Measurements from ENCODE around the gene SGMS1. TPM values are rescaled to one million over a fixed set of nuclear protein-coding genes. Genes with fewer than 3 reads are reported as not detected.

Gene SGMS1
- total and polyA plus RNA-seq, 3 donors from 2014 or later, result 30.6 to 90.9 (median 63.2) TPM

DNA sequence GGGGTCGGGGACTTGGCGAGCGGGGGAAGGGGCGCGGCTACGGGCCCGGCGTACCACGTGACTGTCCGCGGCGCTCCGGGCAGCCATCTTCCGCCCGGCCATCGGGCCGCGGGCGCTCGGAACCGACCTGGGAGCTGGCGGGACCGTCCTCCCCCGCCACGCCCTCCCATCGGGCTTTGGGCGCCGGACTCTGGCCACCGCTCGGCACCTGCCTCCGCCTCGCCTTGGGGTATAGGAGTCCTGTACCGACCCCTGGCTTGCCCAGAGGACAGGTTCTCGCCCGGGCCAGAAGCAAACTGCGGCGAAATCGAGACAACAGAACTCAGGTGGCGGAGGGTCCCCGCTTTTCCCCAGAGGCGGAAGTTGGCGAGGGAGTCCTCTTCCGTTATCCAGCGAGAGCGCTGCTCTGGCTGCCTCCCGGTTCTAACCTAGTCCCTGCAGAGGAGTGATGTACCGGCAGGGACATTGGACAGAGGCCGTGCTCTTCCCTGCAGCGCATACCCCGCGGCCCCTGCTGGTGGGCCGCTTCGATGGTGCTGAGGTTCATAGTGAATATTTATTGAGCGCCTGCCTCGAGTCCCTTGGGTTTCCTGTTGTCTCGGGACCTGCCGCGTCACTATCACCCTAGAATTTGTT is 1.2 kb upstream of the SGMS1 start:
- intact Hi-C loops (cut with DNase I; ENCODE audit: low total_unique reads), result loop anchor here (10.0 kb wide), 1 partner anchor 210 kb away; no protein-coding TSS in a partner anchor
- Histone ChIP-seq H3K4me3 (peak overlapping the region; percentile 79 to 96), H3K9me3 (no peaks in the 10 kb centered on the region), H3K27me3 (no peaks in the 10 kb centered on the region), H3K27ac (peak overlapping the region; percentile 99 to 100), H3K36me3 (ENCODE audit: low read depth, missing control alignments) (no peaks in the 10 kb centered on the region), H3K4me1 (peaks cover 6% of the 10 kb centered on the region)
- WGBS, 2 donors, result 0% methylated on average over 10 to 51 of the region's 58 CpGs
- peak; percentile 84 for DNase-seq
- TF ChIP-seq, protein P1, sequence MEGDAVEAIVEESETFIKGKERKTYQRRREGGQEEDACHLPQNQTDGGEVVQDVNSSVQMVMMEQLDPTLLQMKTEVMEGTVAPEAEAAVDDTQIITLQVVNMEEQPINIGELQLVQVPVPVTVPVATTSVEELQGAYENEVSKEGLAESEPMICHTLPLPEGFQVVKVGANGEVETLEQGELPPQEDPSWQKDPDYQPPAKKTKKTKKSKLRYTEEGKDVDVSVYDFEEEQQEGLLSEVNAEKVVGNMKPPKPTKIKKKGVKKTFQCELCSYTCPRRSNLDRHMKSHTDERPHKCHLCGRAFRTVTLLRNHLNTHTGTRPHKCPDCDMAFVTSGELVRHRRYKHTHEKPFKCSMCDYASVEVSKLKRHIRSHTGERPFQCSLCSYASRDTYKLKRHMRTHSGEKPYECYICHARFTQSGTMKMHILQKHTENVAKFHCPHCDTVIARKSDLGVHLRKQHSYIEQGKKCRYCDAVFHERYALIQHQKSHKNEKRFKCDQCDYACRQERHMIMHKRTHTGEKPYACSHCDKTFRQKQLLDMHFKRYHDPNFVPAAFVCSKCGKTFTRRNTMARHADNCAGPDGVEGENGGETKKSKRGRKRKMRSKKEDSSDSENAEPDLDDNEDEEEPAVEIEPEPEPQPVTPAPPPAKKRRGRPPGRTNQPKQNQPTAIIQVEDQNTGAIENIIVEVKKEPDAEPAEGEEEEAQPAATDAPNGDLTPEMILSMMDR (IDR thresholded peaks at IDR 0.05), result peak; percentile 38 to 63 (median 60)
- no peak for TF ChIP-seq POLR2A (IDR thresholded peaks at IDR 0.05)

DNA sequence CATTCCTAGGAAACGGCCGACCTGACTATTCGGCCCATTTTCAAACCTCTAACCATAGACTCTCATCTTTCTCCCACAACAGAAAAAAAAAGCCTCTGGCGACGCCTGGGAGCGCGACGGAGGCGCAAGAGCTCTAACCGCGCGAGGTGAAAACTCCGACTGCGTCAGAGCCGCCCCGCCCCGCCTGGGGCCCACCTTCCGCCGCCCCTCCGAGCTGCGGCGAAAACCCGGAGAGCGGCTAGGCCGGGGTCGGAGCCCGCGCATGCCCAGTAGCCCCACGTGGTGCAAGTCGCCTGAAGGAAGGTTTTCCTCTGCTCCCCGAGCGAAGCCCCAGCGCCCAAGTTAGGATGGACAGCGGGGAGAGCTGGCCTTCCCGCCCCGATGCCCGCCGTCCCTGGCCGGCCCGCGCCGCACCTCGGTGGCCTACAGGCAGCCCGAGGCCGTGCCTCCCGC is 683 bp upstream of the SGMS1 start:
- intact Hi-C loops (cut with DNase I; ENCODE audit: low total_unique reads), result loop anchor here (10.0 kb wide), 1 partner anchor 210 kb away; no protein-coding TSS in a partner anchor
- H3K36me3 ChIP-seq (ENCODE audit: low read depth, missing control alignments), result no peaks in the 10 kb centered on the region

DNA sequence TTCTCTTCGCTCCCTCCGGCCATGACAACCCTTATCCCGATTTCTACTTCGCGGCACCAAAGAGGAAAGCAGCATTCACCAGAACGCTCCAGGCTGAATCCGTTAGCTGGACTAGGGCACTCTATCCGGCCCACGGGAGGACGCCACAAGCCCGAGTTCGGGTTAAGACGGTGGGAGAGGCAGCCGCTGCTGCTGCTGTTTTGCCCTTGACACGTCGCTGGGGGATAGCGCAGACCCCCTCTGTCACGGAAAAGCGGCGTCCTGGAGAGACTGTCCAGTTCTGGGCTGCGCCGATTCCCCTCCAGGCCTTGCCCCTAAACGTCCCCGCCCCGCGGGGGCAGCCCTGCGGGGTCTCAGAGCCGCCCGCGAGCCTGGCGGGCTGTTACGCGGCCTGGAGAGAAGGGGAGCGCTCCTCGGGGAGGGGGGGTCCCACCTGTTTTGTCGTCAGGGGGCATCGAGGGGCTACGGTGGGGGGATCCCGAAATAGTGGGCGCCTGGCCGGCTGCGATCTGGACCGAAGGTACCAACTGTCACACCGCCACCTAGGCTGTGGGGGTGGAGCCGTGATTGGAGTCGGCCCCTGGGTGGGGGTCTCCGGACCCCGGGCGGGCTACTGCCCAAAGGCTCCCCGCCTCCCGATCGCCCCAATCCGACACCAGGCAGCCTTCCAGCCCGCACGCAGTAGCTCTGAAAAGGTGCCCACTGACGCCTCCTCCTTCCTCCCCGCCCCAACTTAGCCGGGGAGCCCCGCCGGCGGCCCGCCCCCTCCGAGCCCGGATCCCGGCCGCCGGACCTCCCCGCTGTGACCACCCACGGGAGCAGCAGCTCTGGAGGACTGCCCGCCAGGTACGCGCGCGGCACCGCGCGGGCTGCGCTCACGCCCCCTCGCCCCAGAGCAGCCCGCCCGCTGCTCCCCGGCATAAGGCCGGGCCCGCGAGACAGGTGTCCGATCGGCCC is 772 bp downstream of the SGMS1 start:
- H3K4me1 ChIP-seq, result peaks cover 6% of the 10 kb centered on the region
- H3K4me3 ChIP-seq, result peak overlapping the region; percentile 79 to 96
- no peak for TF ChIP-seq POLR2A (IDR thresholded peaks at IDR 0.05)
- TF ChIP-seq, protein P1 (IDR thresholded peaks at IDR 0.05), result no peak

More for the DNA sequence above, 683 bp upstream of the SGMS1 start:
- no peaks in the 10 kb centered on the region for H3K9me3 ChIP-seq
- WGBS, 2 donors, result 0 to 1% methylated on average over 16 to 36 of the region's 46 CpGs
- H3K27me3 ChIP-seq, result no peaks in the 10 kb centered on the region
- H3K27ac ChIP-seq, result peak overlapping the region; percentile 99 to 100
- H3K4me3 ChIP-seq, result peak overlapping the region; percentile 79 to 96
- TF ChIP-seq, protein P1 (IDR thresholded peaks at IDR 0.05), result peak in 2 of 3 experiments; percentile 3 to 36
- peak; percentile 13 for TF ChIP-seq POLR2A (IDR thresholded peaks at IDR 0.05)
- peaks cover 6% of the 10 kb centered on the region for H3K4me1 ChIP-seq
- DNase-seq, result peak; percentile 94

DNA sequence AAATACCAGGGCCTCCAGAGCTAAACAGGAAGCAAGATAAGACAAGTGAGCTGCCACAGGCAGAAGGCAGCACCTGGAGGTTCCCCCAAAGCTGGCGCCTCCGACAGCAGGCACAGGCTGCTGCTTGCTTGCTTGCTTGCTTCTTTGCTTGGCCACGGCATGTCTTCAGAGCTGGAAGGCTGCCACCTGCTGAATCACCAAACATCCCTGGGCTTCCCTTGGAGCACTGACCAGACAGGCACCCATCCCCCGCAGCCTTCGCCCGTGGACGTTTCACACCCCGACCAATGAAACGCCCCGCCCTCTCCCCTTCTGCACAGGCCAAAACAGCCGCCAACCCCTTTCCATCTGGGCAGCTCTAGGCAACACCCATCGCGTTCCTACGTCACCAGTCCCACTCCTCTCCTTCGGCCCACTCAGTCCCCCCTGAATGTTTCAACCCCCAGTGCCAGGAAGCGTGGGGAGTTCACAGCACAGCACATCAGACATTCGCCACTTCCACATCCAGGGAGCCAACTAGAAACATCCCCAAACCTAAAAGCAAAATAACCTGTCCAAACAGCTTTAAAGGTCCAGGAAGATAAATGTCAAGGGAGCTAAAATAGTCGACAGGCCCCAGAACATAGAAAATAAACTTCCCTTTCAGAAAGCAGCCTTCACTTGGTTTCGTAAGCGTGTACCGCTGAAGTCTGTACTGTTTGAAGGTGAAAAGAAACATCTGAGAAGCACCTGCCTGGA is 1.6 kb downstream of the SGMS1 start:
- DNase-seq, result peak; percentile 99
- Histone ChIP-seq H3K27ac (peak overlapping the region; percentile 99 to 100), H3K36me3 (ENCODE audit: low read depth, missing control alignments) (no peaks in the 10 kb centered on the region), H3K9me3 (no peaks in the 10 kb centered on the region), H3K4me1 (peaks cover 6% of the 10 kb centered on the region), H3K4me3 (peak overlapping the region; percentile 79 to 96), H3K27me3 (no peaks in the 10 kb centered on the region)
- 0 to 1% methylated on average over 18 to 21 of the region's 21 CpGs for WGBS, 2 donors
- TF ChIP-seq, protein P1 (IDR thresholded peaks at IDR 0.05), result peak in 1 of 3 experiments; percentile 3
- peak; percentile 13 for TF ChIP-seq POLR2A (IDR thresholded peaks at IDR 0.05)
- intact Hi-C loops (cut with DNase I; ENCODE audit: low total_unique reads), result loop anchor here (10.0 kb wide), 1 partner anchor 207 kb away; no protein-coding TSS in a partner anchor

More for the DNA sequence above, 772 bp downstream of the SGMS1 start:
- intact Hi-C loops (cut with DNase I; ENCODE audit: low total_unique reads), result loop anchor here (10.0 kb wide), 1 partner anchor 208 kb away; no protein-coding TSS in a partner anchor
- Histone ChIP-seq H3K36me3 (ENCODE audit: low read depth, missing control alignments) (no peaks in the 10 kb centered on the region), H3K9me3 (no peaks in the 10 kb centered on the region), H3K27ac (peak overlapping the region; percentile 99 to 100), H3K27me3 (no peaks in the 10 kb centered on the region)
- WGBS, 2 donors, result 1% methylated on average over 28 to 77 of the region's 88 CpGs
- DNase-seq, result peak; percentile 54

Data from testis (tissue), 3 donors.